Measurements from ENCODE around the gene DEFB115. TPM values are rescaled to one million over a fixed set of nuclear protein-coding genes. Genes with fewer than 3 reads are reported as not detected.

The DEFB115 gene
- total RNA-seq = not detected

- intact Hi-C loops (cut with DNase I) = no loop called here
- TF ChIP-seq POLR2AphosphoS5 (IDR thresholded peaks at IDR 0.05; ENCODE audit: insufficient read depth in 1 of 2, low read depth in 1 of 2) = no peak
- TF ChIP-seq POLR2A (IDR thresholded peaks at IDR 0.05) = no peak
- TF ChIP-seq, protein P1, sequence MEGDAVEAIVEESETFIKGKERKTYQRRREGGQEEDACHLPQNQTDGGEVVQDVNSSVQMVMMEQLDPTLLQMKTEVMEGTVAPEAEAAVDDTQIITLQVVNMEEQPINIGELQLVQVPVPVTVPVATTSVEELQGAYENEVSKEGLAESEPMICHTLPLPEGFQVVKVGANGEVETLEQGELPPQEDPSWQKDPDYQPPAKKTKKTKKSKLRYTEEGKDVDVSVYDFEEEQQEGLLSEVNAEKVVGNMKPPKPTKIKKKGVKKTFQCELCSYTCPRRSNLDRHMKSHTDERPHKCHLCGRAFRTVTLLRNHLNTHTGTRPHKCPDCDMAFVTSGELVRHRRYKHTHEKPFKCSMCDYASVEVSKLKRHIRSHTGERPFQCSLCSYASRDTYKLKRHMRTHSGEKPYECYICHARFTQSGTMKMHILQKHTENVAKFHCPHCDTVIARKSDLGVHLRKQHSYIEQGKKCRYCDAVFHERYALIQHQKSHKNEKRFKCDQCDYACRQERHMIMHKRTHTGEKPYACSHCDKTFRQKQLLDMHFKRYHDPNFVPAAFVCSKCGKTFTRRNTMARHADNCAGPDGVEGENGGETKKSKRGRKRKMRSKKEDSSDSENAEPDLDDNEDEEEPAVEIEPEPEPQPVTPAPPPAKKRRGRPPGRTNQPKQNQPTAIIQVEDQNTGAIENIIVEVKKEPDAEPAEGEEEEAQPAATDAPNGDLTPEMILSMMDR (IDR thresholded peaks at IDR 0.05) = no peak
Measured at GRCh38 chr20:31257364-31257763, at the start of gene DEFB115. Gene DEFB115 (plus strand): TSS chr20:31257664. CDS start chr20:31257664, 0 bp downstream.

DNA sequence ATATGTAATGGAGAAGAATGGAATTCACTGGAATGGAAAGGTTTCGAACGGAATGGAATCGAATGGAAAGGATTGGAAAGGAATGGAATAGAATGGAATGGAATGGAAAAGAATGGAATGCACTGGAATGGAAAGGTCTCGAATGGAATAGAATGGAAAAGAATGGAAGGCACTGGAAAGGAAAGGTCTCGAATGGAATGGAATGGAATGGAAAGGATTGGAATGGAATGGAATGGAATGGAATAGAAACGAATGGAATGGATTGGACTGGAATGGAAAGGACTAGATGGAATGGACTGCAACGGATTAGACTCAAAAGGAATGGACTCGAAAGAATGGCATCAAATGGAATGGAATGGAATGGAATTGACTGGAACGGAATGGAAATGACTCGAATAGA lies 20.5 kb upstream of the DEFB115 start:
- Histone ChIP-seq H3K36me3 (no peaks in the 10 kb centered on the region), H3K27ac (no peak overlapping the region), H3K4me1 (no peaks in the 10 kb centered on the region), H3K27me3 (no peaks in the 10 kb centered on the region), H3K4me3 (no peak overlapping the region), H3K9me3 (peaks cover 11% of the 10 kb centered on the region)
- intact Hi-C loops (cut with DNase I) = no loop called here
- no peak for DNase-seq (ENCODE audit: extremely low spot score in 2 of 2)
- TF ChIP-seq, protein P1 (IDR thresholded peaks at IDR 0.05) = no peak
- TF ChIP-seq POLR2AphosphoS5 (IDR thresholded peaks at IDR 0.05; ENCODE audit: insufficient read depth in 1 of 2, low read depth in 1 of 2) = no peak
- TF ChIP-seq POLR2A (IDR thresholded peaks at IDR 0.05) = no peak

More at GRCh38 chr20:31257364-31257763, at the start of gene DEFB115:
- no peak for DNase-seq (ENCODE audit: extremely low spot score in 2 of 2)
- H3K4me3 ChIP-seq = no peak within 1 kb of the TSS
- no peaks in the 10 kb centered on the region for H3K4me1 ChIP-seq
- no peak within 1 kb of the TSS for H3K27ac ChIP-seq
- no peaks in the 10 kb centered on the region for H3K27me3 ChIP-seq
- H3K36me3 ChIP-seq = no peaks in the 10 kb centered on the region
- no peaks in the 10 kb centered on the region for H3K9me3 ChIP-seq

DNA sequence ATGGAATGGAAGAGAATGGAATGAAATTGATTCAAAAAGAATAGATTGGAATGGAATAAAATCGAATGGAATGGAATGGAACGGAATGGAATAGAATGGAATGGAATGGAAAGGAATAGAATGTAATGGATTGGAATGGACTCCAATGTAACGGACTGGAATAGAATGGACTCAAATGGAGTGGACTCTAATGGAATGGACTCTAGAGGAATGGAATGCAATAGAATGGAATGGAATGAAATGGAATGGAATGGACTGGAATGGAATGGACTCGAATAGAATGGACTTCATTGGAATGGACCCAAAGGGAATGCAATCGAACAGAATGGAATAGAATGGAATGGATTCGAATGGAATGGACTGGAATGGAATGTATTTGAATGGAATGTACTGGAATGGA lies 19.7 kb upstream of the DEFB115 start:
- TF ChIP-seq POLR2AphosphoS5 (IDR thresholded peaks at IDR 0.05; ENCODE audit: insufficient read depth in 1 of 2, low read depth in 1 of 2) (no peak), POLR2A (IDR thresholded peaks at IDR 0.05) (no peak)
- TF ChIP-seq, protein P1 (IDR thresholded peaks at IDR 0.05) = no peak
- no peaks in the 10 kb centered on the region for H3K4me1 ChIP-seq
- no peak for DNase-seq (ENCODE audit: extremely low spot score in 2 of 2)
- H3K9me3 ChIP-seq = peaks cover 11% of the 10 kb centered on the region
- intact Hi-C loops (cut with DNase I) = no loop called here
- H3K27me3 ChIP-seq = no peaks in the 10 kb centered on the region
- H3K27ac ChIP-seq = no peak overlapping the region
- H3K4me3 ChIP-seq = no peak overlapping the region
- H3K36me3 ChIP-seq = no peaks in the 10 kb centered on the region

GRCh38 chr20:31239139-31239538 lies 18.3 kb upstream of the DEFB115 start:
- no peak overlapping the region for H3K4me3 ChIP-seq
- intact Hi-C loops (cut with DNase I) = no loop called here
- no peak for DNase-seq (ENCODE audit: extremely low spot score in 2 of 2)
- no peaks in the 10 kb centered on the region for H3K27me3 ChIP-seq
- TF ChIP-seq, protein P1 (IDR thresholded peaks at IDR 0.05) = no peak
- TF ChIP-seq POLR2A (IDR thresholded peaks at IDR 0.05) = no peak
- TF ChIP-seq POLR2AphosphoS5 (IDR thresholded peaks at IDR 0.05; ENCODE audit: insufficient read depth in 1 of 2, low read depth in 1 of 2) = no peak
- no peaks in the 10 kb centered on the region for H3K4me1 ChIP-seq
- no peaks in the 10 kb centered on the region for H3K36me3 ChIP-seq
- no peak overlapping the region for H3K27ac ChIP-seq
- H3K9me3 ChIP-seq = peaks cover 3% of the 10 kb centered on the region

- H3K27me3 ChIP-seq = no peaks in the 10 kb centered on the region
- H3K4me1 ChIP-seq = no peaks in the 10 kb centered on the region
- no peak overlapping the region for H3K27ac ChIP-seq
- no peaks in the 10 kb centered on the region for H3K36me3 ChIP-seq
- intact Hi-C loops (cut with DNase I) = no loop called here
- no peak for DNase-seq (ENCODE audit: extremely low spot score in 2 of 2)
- no peak overlapping the region for H3K4me3 ChIP-seq
- TF ChIP-seq POLR2AphosphoS5 (IDR thresholded peaks at IDR 0.05; ENCODE audit: insufficient read depth in 1 of 2, low read depth in 1 of 2) = no peak
- TF ChIP-seq, protein P1 (IDR thresholded peaks at IDR 0.05) = no peak
- TF ChIP-seq POLR2A (IDR thresholded peaks at IDR 0.05) = no peak
- no peaks in the 10 kb centered on the region for H3K9me3 ChIP-seq
Measured at GRCh38 chr20:31256959-31257358, 505 bp upstream of the DEFB115 start.
